Measurements from ENCODE around the gene S100A3. TPM values are rescaled to one million over a fixed set of nuclear protein-coding genes. Genes with fewer than 3 reads are reported as not detected.

Gene S100A3
- total RNA-seq, 1 donor from 2014 or later, result 1.3 TPM

GRCh38 chr1:153541641-153542590 is 7.1 kb downstream of the S100A3 start:
- Histone ChIP-seq H3K27ac (peak overlapping the region; percentile 67), H3K36me3 (no peaks in the 10 kb centered on the region), H3K9me3 (no peaks in the 10 kb centered on the region), H3K27me3 (no peaks in the 10 kb centered on the region), H3K4me1 (peaks cover 46% of the 10 kb centered on the region), H3K4me3 (no peak overlapping the region)
- no peak for TF ChIP-seq CTCF (IDR thresholded peaks at IDR 0.05)
- intact Hi-C loops (cut with DNase I), result no loop called here
- ATAC-seq (no peak), DNase-seq (peak; percentile 40)

DNA sequence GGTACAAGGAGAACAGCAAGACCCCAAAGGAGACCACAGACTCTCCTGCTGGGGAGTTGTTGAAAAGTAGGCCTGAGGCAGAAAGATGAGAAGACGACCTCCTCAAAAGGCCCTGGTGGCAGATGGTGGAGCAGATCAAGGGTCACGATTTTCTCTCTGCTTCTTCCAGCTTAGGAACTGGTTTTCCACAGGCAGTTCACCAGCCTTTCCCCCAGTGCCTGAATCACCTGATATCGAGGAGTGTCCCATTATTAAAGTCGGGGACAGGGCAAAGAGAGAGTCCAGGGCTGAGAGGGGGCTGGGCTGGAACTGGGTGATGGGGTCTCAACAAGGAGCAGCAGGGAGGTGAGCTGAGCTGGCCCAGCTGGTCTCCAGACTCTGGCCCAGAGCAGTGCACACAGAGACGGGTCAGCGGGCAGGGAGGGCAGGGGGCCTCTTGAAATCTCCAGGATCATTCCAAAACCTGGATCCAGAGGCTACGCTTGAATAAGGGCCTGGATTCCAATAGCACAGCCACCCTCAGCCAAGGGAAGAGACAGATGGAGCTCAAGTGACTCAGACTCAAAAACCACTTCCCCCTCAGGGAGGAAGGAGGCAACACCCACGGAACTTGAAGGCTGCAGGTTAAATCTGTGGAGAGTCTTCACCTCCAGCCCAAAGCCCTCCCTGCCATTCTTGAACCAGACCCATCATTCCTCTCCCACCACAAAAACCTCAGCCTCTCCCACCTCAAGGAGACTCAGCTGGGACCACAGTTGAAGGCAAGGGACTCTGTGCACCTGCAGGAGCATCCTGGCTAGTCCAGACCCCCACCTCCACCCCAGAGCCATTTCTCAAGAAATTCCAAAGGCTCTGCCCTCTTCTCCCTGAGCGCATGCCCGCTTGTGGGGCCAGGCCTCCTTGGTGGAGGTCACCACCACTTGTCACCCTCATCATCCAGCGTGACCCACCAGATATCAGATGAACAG is 8.4 kb downstream of the S100A3 start, which contains the start of gene S100A5:
Gene S100A5 (minus strand): TSS at position 541 of the 968 bp plus-strand sequence. CDS start 743 bp downstream, outside the sequence.
- no peaks in the 10 kb centered on the region for H3K36me3 ChIP-seq
- no peaks in the 10 kb centered on the region for H3K9me3 ChIP-seq
- H3K4me3 ChIP-seq, result no peak within 1 kb of the TSS
- H3K27ac ChIP-seq, result peak within 1 kb of the TSS; percentile 67
- intact Hi-C loops (cut with DNase I), result no loop called here
- peaks cover 42% of the 10 kb centered on the region for H3K4me1 ChIP-seq
- H3K27me3 ChIP-seq, result no peaks in the 10 kb centered on the region
- DNase-seq (peak; percentile 58), ATAC-seq (no peak)
- TF ChIP-seq CTCF (IDR thresholded peaks at IDR 0.05), result no peak

GRCh38 chr1:153539395-153540093 is 9.5 kb downstream of the S100A3 start:
- no peaks in the 10 kb centered on the region for H3K9me3 ChIP-seq
- peaks cover 35% of the 10 kb centered on the region for H3K4me1 ChIP-seq
- no peaks in the 10 kb centered on the region for H3K27me3 ChIP-seq
- ATAC-seq, result no peak
- H3K4me3 ChIP-seq, result no peak overlapping the region
- H3K27ac ChIP-seq, result no peak overlapping the region
- intact Hi-C loops (cut with DNase I), result no loop called here
- DNase-seq, result peak; percentile 33
- peaks cover 3% of the 10 kb centered on the region for H3K36me3 ChIP-seq
- TF ChIP-seq CTCF (IDR thresholded peaks at IDR 0.05), result no peak

- peaks cover 35% of the 10 kb centered on the region for H3K4me1 ChIP-seq
- no peaks in the 10 kb centered on the region for H3K27me3 ChIP-seq
- no peak overlapping the region for H3K4me3 ChIP-seq
- no peak for ATAC-seq
- no peaks in the 10 kb centered on the region for H3K9me3 ChIP-seq
- intact Hi-C loops (cut with DNase I), result no loop called here
- H3K27ac ChIP-seq, result no peak overlapping the region
- no peak for TF ChIP-seq CTCF (IDR thresholded peaks at IDR 0.05)
- DNase-seq, result peak; percentile 47
- peaks cover 10% of the 10 kb centered on the region for H3K36me3 ChIP-seq
Measured at GRCh38 chr1:153538315-153538821, 10.7 kb downstream of the S100A3 start.

GRCh38 chr1:153537376-153537730 is 11.7 kb downstream of the S100A3 start:
- TF ChIP-seq CTCF (IDR thresholded peaks at IDR 0.05), result no peak
- Histone ChIP-seq H3K27ac (peak overlapping the region; percentile 99), H3K36me3 (peaks cover 10% of the 10 kb centered on the region), H3K9me3 (no peaks in the 10 kb centered on the region), H3K4me1 (peaks cover 43% of the 10 kb centered on the region), H3K4me3 (no peak overlapping the region), H3K27me3 (no peaks in the 10 kb centered on the region)
- DNase-seq (peak; percentile 63), ATAC-seq (no peak)
- intact Hi-C loops (cut with DNase I), result no loop called here

All from upper lobe of right lung (tissue), 1 donor.